NCI-H1436 (cell line): ENCODE measurements around the gene OVCA2.

Experiments
- DNase-seq: peaks from one replicate; lab custom pipeline; 2025; lab: John Stamatoyannopoulos, UW

OVCA2 gene

DNA sequence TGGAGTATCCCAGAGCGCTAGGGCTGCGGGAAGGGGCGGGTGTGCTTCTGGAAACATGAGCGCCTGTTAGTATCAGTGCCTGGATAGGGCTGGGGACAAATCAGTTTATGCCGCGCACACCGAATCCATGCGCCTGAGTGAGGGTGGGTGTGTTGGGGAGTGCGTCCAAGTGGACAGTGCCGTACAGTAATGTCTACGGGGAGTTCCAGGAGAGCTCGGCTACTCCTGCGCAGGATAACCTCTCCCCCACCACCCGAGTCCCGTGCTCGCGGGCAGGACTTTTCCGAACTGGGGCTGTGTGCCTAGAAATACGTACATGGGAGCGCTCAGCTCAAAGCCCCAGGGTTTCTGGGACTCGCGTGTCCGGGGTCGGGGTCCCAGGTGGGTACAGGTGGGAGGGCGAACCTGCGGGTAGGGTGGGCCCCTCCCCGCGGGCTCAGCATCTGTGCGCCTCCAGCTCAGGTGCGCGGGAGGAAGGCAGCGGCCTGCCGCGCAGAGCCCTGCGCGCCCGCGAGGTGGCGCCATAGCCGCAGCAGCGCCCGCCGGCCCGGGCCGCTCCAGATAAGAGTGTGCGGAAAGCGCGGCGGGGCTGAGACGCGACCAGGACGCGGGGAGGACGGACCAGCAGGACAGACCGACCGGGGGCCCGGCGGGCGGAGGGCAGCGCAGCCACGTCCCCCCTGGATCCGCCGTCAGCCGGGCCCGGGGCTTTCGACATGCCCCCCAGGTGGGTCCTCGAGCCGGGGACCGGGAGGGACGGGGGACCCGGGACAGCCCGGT is 12.9 kb downstream of the OVCA2 start, which contains the start of gene HIC1:
HIC1 (plus strand) TSS at position 592 of the 780 bp plus-strand sequence. CDS start 1,588 bp downstream, outside the sequence.
- DNase-seq = peak; percentile 37

DNA sequence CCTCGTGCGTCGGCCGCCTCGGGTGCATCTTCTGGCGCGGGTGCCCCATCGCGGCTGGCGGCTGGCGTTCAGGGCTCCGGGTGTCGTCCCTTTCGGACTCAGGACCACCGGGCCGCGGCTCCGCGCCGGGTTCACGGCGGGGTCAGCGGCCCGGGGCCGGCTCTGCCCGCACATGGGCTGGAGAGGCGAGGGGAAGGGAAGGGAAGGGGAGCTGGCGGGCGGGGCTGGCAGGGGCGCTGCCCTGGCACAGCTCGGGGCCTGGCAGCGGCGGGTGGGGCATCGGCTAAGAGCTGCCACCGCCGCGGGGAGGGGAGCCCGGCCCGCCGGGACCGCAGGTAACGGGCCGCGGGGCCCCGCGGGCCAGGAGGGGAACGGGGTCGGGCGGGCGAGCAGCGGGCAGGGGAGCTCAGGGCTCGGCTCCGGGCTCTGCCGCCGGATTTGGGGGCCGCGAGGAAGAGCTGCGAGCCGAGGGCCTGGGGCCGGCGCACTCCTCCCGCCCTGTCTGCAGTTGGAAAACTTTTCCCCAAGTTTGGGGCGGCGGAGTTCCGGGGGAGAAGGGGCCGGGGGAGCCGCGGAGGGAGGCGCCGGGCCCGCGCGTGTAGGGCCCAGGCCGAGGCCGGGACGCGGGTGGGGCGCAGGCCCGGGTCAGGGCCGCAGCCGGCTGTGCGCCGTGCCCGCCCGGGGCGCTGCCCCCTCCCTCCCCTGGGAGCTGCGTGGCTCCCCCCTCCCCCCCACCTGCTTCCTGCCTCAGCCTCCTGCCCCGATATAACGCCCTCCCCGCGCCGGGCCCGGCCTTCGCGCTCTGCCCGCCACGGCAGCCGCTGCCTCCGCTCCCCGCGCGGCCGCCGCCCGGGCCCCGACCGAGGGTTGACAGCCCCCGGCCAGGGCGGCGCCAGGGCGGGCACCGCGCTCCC is 13.7 kb downstream of the OVCA2 start:
- DNase-seq = no peak

DNA sequence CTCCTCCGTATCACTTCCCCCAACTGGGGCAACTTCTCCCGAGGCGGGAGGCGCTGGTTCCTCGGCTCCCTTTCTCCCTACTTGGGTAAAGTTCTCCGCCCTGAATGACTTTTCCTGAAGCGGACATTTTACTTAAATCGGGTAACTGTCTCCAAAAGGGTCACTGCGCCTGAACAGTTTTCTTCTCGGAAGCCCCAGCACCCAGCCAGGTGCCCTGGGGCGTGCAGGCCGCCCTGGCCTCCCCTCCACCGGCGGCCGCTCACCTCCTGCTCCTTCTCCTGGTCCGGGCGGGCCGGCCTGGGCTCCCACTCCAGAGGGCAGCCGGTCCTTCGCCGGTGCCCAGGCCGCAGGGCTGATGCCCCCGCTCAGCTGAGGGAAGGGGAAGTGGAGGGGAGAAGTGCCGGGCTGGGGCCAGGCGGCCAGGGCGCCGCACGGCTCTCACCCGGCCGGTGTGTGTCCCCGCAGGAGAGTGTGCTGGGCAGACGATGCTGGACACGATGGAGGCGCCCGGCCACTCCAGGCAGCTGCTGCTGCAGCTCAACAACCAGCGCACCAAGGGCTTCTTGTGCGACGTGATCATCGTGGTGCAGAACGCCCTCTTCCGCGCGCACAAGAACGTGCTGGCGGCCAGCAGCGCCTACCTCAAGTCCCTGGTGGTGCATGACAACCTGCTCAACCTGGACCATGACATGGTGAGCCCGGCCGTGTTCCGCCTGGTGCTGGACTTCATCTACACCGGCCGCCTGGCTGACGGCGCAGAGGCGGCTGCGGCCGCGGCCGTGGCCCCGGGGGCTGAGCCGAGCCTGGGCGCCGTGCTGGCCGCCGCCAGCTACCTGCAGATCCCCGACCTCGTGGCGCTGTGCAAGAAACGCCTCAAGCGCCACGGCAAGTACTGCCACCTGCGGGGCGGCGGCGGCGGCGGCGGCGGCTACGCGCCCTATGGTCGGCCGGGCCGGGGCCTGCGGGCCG is 14.7 kb downstream of the OVCA2 start:
- no peak for DNase-seq

DNA sequence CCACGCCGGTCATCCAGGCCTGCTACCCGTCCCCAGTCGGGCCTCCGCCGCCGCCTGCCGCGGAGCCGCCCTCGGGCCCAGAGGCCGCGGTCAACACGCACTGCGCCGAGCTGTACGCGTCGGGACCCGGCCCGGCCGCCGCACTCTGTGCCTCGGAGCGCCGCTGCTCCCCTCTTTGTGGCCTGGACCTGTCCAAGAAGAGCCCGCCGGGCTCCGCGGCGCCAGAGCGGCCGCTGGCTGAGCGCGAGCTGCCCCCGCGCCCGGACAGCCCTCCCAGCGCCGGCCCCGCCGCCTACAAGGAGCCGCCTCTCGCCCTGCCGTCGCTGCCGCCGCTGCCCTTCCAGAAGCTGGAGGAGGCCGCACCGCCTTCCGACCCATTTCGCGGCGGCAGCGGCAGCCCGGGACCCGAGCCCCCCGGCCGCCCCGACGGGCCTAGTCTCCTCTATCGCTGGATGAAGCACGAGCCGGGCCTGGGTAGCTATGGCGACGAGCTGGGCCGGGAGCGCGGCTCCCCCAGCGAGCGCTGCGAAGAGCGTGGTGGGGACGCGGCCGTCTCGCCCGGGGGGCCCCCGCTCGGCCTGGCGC is 15.4 kb downstream of the OVCA2 start:
- DNase-seq = no peak

DNA sequence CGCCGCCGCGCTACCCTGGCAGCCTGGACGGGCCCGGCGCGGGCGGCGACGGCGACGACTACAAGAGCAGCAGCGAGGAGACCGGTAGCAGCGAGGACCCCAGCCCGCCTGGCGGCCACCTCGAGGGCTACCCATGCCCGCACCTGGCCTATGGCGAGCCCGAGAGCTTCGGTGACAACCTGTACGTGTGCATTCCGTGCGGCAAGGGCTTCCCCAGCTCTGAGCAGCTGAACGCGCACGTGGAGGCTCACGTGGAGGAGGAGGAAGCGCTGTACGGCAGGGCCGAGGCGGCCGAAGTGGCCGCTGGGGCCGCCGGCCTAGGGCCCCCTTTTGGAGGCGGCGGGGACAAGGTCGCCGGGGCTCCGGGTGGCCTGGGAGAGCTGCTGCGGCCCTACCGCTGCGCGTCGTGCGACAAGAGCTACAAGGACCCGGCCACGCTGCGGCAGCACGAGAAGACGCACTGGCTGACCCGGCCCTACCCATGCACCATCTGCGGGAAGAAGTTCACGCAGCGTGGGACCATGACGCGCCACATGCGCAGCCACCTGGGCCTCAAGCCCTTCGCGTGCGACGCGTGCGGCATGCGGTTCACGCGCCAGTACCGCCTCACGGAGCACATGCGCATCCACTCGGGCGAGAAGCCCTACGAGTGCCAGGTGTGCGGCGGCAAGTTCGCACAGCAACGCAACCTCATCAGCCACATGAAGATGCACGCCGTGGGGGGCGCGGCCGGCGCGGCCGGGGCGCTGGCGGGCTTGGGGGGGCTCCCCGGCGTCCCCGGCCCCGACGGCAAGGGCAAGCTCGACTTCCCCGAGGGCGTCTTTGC is 16.2 kb downstream of the OVCA2 start:
- no peak for DNase-seq

DNA sequence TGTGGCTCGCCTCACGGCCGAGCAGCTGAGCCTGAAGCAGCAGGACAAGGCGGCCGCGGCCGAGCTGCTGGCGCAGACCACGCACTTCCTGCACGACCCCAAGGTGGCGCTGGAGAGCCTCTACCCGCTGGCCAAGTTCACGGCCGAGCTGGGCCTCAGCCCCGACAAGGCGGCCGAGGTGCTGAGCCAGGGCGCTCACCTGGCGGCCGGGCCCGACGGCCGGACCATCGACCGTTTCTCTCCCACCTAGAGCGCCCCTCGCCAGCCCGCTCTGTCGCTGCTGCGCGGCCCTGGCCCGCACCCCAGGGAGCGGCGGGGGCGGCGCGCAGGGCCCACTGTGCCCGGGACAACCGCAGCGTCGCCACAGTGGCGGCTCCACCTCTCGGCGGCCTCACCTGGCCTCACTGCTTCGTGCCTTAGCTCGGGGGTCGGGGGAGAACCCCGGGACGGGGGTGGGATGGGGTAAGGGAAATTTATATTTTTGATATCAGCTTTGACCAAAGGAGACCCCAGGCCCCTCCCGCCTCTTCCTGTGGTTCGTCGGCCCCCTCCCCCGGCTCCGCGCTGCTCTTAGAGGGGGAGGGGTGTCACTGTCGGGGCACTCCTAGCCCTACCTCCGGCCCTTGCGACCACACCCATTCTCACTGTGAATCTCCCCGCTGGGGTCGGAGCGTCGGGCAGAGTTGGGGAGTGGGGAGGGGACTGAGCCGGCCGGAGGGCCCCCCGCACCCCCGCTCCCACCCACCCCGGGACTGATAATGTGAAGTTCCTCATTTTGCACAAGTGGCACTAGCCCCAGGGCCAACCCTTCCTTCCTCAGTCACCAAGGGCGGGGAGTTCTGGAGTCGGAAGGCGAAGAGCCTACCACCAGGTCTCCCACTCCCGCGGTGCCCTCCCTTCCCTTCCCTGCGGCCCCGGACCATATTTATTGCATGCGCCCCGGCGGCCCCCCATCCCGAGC is 17.0 kb downstream of the OVCA2 start:
- no peak for DNase-seq

DNA sequence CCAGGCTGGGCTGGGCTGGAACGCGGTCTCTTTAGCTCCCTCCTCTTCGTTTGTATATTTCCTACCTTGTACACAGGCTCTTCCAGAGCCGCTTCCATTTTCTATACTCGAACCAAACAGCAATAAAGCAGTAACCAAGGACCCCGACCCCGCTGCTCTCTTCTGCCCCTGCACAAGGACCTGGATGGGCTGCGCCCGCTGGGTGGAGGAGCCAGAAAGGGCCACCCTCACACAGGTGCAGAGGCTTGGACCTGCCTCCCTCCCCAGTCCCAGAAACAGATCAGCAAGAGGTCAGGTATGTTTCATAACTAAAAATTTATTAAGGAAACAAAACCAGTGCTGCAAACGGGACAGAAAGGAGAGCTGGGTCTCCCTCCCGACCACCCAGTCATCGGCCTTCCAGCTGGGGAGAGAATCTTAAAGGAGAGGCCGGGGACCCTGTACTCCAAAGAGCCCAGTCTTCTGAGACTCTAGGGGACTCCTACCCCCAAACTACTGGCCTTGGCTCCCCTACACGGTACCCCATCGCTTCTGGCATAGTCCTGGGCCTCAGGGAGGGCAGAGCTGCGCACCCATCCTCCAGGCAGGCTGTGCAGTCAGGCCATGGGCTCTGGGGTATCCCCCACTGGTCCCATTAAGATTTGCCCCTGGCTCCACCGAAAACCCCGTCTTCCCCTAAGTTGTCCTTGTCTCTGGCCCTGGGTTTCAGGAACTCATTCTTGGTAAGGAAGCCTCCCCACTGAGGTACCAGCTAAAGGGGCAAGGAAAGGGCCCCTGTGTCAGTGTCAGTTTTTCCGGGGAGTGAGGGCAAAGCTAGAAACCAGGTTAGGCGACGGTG is 17.9 kb downstream of the OVCA2 start:
- DNase-seq = no peak

DNA sequence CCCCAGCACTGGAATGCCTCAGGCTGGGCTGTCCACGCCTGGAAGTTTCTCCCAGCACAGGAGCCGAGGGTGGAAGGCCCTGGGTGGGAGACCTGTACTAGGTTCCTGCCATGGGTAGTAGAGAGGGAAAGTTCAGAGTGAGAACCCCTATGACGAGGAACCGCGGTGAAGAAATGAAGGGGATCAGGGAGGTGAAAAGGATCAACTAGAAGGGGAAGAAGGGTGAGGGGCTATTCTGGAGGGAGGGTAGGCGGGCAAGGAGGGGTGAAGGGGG is 18.5 kb downstream of the OVCA2 start:
- no peak for DNase-seq

DNA sequence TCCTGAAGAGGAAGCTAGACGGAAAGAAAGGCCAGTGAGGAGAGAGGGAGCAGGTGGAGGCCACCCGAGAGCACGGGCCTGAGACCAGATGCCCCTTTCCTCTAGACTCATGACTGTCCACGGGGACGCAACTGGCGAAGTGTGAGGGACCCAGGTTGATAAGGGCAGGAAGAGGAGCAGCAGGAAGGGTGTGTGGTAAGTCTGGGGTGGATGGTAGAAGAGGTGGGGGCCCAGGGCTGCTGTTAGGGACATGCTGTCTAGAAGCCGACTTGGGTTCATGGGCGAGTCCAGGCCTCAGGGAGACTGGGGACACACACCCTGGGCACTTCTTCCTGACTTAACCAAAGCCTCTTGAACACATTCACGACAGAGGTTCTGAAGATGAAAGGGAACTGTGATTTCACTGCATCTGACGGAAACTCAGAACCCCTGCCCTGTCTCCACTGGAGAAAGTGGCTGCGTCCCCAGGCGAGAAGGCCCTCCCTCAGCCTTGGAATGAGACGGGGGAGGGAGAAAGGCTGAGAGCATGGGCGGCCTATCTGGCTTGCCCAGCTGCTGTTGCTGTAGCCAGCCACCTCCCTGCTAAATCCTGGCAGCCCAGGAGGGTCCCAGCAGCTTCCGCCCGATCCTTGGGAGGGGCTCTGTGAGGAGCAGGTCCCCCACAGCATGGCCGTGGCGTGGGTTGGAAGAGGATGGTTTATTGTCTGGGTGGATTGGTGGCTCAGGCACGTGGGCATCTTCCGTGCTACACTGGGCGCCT is 19.0 kb downstream of the OVCA2 start:
- DNase-seq = no peak

DNA sequence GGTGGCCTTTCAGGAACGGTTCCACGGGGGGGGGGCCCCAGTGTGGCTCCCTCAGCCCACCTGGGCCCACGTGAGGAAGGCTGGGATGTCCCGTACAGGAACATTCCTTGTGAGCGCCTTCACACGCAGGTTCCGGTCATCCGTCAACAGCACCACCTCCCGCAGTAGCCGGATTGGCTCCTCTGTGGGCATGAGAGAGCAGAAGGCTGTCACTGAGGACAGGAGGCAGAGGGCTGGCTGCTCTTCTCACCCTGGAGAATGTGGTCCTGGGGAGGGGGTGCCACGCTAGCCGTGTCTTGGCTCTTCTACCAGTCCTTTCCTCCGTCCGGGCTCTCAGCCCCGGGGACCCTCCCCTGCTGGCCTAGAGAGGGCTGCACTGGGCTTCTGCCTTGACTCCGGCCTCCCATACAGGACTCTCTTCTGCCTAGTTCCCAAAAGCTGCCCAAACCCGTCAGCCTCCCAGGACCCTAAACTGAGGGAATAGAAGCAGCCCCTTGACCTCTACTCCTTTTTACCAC is 19.7 kb downstream of the OVCA2 start:
- no peak for DNase-seq

DNA sequence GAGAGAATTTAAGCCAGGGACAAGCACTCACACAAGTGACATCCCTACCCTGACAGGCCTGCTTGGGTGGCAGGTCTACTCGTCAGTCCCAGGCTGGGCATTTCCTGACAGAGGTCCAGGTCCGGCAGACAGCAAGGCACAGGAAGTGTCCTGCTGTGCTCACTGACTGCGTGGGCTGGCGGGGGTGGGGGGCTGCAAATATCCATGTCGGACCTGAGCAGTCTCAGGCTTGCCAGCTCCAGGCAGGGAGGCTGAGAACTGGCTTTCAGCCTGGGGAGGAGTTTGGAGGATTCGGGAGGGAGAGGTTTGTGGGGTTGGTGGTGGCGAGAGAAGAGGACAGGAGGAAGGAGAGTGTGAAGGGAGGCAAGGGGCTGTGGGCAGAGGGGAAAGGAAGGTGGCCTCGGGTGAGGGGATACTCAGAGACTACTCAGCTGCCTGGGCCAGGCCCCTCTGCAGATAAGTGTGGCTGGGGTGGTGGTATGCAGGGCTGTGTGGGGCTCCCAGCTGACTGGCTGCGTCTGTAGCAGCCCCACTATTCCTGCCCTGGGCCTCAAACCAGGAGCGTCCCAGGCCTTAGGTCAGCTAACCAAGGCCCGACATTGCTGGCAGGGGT is 20.9 kb downstream of the OVCA2 start:
- no peak for DNase-seq

DNA sequence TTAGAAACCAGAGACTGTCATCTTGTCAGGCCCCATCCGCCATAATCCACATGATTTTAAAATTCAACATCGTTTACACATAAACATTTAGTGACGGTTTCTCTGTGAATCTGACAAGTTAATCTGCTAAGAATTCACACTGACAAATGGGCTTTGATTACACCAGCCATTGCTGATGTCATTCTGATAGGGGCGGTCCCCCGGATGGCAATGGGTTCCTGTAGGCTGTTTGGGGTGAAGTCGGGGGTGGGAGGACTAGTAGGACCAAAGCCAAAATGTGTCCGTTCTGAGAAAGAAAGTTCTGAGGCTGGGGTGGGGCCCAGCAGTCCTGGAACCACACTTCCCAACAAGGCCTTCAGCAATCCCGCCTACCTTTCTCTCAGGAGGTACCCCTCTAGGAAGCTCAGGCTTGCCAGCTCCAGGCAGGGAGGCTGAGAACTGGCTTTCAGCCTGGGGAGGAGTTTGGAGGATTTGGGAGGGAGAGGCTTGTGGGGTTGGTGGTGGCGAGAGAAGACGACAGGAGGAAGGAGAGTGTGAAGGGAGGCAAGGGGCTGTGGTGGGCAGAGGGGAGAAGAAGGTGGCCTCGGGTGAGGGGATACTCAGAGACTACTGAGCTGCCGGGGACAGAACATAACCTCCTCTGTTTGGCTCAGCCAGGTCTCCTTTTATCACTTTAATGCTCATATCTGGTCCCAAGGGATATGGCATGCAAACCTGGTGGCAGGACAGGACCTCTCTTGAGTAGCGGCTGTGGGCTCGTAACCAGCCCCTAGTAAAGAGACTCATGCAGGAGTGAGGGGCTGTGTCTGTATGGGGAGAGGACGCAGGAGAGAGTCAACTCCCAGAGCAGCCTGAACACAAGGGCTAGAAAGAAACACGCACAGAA is 21.7 kb downstream of the OVCA2 start:
- no peak for DNase-seq

DNA sequence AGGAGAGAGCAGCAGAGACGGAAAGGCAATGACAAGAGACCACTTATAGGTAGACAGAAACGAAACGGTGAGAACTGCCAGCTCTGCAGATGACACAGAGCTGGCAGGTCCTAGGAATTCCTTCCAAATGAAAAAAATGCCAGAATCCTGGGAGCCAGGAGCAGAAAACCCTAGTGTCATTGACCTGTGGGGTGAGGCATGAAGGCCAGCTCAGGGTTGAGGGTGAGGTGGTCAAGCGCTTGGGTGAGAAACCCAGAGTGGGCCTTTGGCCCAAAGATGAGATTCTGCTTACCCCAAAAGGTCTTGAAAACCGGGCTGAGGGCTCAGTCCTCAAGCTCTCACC is 22.3 kb downstream of the OVCA2 start:
- DNase-seq = no peak

DNA sequence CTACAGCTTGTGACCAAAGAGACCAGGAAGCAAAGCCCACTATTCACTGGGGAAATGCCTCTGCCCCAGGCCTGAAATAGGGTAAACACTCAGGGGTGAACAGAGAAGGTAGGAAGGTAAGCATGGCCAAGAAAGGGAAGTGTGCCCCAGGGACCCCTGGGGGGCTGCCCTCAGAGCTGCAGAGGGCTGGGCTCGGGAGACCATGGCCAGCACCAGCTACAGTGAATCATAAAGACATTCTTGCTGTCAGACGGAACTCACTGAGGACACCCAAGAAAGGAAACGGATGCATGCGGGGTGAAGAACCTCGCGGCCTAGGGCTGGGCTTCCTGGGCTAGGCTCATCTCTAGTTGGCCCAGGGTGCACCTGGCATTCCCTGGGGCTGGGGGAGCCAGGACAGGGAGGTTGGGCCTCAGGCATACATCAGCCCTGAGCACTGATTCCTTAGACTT is 22.7 kb downstream of the OVCA2 start:
- no peak for DNase-seq

DNA sequence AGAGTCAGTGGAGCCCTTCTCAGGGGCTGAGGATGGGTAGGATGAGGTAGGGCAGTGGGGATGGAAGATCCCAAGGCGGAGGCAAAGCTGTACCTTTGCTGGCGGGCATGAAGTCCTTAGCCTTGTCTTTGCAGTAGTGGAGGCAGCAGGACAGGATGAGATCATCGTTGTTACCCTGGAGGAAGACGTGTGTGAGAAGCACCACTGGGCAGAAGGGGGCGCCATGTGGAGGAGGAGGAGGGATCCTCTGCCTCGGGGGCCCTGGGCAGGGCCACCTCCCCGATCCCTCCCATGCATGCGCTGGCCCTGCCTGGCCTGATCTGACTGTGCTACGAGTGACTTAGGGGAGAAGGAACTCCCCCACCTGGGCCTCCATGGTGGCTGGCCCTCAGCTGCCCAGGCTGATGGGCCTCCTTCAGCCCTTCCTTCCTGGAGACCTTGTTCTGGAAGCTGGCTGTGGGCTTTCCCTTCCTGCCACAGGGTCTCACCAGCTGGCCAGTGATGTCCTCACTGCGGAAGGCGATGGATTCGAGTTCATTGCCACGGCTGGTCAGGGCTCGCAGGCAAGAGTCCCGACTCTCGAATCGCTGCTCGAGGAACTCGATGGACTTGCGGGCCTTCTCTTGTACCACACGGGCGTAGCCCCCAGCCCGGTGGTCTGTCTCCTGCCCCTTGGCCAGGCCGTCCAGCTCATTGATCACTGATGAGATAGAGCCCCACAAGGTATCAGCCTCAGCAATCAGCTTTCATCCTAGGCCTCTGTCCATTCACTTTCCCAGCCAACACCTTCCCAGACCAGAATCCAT is 23.4 kb downstream of the OVCA2 start:
- no peak for DNase-seq
